GM03348 (cell line): Measurements from ENCODE around the gene ACKR2.

ENCODE experiments used
- DNase-seq: peaks from one replicate; pipeline ENCODE4 v3.0.0; 2012; ENCODE audit warnings: low spot score

ACKR2 gene

DNA sequence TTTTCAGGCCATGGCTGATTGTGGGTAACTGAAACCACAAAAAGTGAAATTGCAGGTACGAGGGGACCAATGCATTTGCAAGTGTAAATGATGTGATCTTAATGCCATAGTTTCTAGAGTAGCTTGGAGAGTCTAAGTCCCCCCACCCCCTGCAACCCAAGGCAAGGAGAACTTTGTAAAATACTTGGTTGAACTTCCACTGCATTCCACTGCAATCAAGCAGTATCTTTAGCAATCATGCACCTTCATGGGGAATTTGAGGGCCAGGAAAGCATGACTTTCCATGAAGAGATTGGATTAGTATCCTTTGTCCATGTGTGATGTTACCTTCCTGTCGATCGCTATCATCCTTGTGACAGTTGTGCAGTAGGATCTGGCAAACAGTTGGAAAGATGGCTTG lies 77.8 kb downstream of the ACKR2 start:
- DNase-seq, result no peak

DNA sequence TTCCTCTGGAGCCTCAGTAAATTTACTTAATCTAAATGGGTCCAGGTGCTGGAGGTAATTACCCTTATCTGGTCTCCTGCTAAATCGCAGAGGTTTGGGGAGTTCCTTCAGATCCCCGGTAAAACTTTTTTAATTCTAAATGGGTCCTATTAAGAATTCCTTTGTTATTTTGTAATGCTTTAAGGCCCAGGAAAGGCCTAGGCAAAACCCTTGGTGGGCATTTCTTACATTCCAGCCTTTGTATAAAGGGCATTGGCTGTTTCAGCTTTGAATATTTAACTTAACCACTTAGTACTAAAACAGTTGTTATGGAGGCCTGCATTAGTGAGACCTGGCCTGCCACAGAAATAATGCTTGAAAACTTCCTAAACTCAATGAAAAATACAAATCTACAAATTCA lies 81.8 kb downstream of the ACKR2 start:
- no peak for DNase-seq

DNA sequence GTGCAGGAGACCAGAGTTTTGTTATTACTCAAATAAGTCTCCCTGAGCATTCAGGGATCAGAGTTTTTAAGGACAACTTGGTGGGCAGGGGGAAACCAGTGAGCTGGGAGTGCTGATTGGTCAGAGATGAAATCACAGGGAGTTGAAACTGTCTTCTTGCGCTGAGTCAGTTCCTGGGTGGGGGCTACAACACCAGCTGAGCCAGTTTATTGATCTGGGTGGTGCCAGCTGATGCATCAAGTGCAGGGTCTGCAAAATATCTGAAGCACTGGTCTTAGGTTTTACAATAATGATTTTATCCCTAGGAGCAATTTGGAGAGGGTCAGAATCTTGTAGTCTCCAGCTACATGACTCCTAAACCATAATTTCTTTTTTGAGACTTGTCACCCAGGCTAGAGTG lies 82.9 kb downstream of the ACKR2 start:
- no peak for DNase-seq

DNA sequence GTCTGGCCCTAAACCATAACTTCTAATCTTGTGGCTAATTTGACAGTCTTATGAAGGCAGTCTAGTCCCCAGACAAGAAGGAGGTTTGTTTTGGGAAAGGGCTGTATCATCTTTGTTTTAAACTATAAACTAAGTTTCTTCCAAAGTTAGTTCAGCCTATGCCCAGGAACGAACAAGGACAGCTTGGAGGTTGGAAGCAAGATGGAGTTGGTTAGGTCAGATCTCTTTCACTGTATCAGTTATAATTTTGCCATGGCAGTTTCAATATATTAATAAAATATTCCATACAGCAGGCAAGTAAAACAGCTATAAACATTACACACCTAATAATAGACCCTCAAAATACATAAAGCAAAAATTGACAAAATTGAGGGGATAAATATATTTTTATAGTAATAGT lies 83.6 kb downstream of the ACKR2 start:
- DNase-seq, result no peak

DNA sequence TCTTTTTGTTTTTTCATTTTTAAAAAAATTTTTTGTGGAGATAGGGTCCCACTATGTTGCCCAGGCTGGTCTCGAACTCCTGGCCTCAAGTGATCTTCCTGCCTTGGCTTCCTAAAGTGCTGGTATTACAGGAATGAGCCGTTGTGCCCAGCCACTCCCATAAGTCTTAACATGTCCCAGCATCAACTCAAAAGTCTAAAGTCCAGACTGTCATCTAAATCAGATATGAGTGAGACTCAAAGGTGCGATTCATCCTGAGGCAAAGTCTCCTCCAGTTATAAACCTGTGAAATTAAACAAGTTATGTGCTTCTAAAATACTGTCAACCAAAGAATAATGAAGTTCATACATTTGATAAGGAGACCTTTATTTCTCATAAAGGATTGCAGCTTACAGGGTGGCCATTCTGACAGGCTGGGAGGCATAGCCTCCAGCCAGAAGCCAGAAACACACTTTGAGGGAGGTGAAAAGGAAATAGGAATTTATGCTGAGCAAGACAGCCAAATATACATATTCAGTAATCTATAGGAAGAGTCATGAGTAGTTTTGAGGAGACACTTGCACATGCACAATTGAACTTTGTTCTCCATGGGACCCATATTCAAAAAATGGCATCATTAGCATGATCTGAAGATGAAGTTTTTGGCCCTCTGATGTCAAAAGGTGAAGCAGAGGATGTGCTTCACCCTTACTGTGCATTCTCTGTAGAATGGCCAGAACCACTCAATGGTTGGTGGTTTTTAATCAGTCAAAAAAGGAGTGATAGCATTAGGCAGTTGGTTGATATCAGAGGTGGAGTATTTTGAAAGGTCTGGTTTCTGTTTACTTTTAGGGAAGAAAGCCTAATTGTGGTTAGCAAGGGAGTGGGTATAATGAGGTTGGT lies 85.7 kb downstream of the ACKR2 start:
- DNase-seq, result no peak

DNA sequence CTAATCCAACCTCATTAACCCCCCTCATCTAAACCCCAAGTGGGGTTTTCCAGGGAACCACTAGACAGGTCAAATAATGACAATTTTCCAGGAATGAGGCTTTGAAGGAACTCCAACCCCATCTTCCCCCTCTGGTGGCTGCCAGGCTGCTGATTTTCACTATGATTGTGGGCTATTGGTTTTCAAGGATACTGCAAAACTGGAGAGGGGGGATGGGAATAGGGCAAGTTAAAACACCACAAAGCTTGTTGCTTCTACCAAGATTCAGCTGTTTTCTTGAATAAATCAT lies 86.3 kb downstream of the ACKR2 start:
- DNase-seq, result no peak

DNA sequence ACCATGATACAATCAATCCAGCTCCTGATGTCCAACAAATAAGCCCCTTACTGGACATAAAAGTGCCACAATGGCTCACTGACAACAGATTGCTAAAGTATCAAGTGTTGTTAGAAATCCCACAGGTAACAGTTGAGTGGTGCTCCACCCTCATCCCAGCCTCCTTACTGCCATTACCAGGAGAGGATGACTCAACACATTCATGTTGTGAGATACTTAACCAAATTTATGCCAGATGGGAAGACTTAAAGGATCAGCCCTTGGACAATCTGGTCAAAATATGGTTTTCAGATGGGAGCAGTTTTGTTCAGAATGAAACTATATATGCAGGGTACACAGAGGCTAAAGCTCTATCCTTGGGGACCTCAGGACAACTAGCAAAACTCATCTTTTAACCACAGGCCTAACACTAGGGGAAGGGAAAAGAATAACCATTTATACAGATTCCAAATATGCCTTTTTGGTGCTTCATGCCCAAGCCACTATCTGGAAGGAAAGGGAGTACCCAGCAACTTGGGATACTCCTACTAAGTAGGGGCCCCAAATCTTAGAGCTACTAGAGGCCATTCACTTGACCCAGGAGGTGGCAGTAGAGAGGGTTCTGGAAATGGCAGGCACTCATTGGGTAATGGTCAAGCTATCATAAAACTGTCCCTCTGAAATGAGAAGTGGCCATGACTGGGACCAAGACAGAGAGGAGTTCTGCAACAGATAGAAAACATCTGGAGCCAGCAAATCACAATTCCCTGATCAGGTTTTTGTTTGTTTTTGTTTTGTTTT lies 89.8 kb downstream of the ACKR2 start:
- no peak for DNase-seq

DNA sequence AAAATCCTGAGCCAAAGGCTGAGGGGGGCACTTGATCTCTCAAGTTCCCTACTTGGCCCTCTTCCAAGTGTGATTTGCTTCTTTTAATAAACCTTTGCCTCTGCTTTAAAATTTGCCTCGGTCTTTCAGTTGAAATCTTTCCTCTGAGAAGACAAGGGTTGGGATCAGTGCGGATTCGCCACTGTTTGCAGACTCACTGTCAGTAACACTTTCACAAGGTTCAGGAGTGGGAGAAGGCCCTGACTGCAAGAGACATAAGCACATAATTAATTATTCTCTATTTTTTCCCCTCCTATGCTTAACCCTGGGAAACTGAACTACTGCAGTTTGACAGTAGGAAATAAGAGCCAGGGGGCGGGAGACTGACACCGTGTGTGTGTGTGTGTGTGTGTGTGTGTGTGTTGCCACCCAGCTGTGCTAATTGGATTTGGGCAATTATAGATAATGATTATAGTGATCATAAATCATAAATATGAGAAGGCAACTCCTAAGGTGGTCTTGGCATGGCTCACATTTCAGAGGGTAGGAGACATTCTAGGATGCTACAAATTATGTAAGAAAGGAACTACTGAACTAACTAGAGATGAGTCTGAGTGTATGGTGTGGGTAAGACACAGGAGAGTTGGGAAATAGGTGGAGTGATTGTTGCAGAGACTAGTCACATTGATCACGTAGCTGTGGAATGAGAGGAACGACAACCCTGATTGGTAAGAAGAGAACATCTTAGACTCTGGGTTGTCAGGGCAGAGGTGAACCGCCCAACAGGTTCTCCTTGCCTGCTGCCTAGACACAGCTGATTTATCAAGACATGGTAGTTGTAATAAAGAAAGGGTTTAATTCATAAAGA lies 91.2 kb downstream of the ACKR2 start:
- DNase-seq, result no peak

DNA sequence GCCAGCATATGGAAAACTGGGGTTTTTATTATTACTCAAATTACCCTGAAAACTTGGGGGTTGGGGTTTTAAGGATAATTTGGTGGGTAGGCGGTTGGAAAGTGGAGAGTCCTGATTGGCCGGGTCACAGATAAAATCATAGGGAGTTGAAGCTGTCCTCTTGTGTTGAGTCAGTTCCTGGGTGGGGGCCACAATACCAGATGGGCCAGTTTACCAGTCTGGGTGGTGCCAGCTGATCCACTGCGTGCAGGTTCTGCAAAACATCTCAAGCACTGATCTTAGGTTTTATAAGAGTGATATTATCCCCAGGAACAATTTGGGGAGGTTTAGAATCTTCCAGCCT lies 91.8 kb downstream of the ACKR2 start:
- no peak for DNase-seq

DNA sequence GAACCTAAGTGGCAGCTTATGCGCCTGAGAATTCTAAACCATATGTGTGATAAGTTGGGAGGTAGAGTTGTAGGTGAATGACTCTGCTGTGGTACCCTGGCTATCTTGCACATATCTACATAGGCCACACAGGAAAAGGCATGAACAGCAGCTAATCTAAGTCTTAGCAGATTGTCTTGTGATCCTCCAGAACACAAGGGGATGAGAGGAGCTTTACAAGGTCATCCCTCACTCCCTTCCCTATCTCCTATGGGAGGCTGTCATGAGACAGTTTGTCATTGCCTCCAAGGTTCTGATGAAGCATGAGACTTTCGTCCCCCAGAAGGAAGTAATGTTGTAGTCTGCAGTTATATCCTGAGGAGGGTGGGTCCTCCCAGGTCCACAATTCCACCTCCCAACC lies 93.0 kb downstream of the ACKR2 start:
- DNase-seq, result no peak

DNA sequence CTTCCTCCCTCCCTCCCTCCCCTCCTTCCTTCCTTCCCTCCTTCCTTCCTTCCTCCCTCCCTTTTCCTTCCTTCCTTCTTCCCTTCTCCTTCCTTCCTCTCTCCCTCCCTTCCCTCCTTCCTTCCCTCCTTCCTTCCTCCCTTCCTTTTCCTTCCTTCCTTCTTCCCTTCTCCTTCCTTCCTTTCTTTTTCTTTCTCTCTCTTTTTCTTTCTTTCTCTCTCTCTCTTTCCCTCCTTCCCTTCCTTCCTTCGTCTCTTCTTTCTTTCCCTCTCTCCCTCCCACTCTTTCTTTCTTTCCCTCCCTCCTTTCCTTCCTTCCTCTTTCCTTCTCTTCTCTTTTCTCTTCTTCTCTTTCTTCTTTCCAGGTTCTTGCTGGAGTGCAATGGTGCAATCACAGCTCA lies 94.8 kb downstream of the ACKR2 start:
- no peak for DNase-seq

DNA sequence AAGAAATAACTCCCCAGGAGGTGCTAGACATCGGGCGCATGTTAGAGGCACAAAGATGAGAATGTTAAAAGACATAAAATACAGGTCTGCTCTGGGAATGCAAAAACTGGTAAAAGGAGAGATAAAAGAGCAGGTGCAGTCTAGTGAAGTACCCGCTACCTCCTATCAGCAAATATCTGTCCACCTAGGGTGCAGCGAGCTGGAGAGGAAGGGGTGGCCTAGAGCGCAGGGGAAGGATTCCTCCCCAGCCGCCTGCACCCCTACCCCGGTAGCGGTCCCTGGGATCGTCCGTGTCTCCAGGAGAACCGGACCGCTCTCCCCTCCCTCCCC lies 96.5 kb downstream of the ACKR2 start:
- DNase-seq, result no peak

DNA sequence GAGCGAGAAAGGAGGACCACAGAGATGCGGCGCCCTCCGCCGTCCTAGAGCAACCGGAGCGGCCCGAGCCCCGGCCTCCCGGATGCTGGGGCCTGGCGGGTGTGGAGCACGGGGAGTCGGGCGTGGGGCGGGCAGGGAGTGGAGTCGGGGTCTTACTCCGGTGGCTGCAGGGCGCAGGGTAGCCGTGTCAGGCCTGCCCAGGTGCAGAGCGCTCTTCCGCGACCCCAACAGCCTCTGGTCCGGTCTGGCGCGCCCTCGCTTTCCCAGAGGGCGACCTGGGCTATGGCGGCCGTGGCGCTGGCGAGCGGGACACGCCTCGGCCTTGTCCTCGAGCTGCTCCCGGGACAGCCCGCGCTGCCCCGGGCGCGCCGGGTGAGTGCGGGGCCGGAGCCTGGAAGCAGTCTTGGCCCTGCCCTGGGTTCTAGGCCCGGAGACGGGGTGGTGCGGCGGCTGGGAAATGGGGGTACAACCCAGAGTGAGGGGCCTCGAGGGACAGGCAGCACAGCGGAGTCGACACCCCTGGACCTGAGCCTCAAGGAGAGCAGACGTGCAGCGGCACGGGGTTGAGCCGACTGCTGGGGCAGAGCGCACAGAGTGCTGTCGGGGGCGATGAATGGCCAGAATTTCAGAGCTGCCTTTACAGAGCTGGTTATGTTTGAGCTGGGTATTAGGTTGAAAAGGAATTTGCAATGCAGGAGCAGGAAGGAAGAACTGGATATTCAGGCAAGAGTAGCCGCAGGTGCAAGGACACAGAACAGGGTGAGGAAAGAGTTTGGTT lies 97.0 kb downstream of the ACKR2 start, which contains the start of gene ZNF662:
TSS of gene ZNF662 (plus strand) at position 73 of the 778 bp plus-strand sequence. CDS start 1,973 bp downstream, outside the sequence.
- DNase-seq, result peak; percentile 51

DNA sequence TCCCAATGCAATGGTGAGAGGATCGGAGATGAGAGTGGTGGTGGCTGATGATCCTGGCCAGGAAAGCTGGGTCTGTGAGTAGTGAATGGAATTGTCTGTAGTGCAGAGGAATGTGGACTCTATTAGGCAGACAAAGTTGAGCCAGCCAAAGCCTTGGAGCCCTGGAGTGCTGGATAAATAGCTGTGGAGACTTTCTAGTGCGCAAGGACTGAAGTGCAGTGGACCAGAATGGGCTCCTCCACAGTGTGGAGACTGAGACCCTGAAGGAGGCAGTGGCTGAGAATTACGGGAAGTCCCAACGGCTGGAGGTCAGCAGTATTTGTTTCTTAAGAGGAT lies 97.6 kb downstream of the ACKR2 start:
- peak; percentile 13 for DNase-seq

DNA sequence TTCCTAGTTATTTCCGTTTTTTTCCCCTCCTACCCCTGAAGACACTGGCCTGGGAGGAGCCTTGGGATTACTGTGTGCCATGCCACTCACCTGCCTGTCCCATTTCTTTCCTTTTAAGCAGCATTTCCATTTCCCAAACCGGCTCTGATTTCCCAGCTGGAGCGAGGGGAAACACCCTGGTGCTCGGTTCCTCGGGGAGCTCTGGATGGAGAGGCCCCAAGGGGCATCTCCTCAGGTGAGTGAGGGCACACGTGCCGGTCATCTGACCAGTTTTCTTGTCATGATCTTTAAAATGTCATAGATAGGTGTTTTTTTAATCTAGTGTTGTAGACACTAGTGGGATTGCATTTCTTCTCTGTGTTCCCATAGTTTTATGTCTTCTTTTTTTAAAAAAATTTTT lies 99.4 kb downstream of the ACKR2 start:
- DNase-seq, result no peak

DNA sequence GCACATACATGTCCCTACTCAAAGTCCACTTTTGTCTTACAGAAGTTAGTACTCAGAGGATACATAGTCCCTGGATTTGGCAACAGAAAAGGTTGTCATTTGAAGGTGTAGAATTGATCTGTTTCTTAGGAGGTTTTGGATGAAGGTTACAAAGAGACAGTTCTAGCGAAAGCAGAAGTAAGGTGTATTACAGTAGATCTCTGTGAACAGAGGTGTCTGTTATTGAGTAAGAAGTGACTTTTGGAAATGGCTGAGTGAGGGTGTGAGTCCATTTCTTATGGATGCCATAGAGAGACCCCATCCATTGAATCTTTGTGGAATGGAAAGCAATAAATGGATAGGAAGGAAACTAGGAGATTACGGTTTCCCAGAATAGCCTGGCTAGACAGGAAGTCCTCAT lies 102.3 kb downstream of the ACKR2 start:
- no peak for DNase-seq

DNA sequence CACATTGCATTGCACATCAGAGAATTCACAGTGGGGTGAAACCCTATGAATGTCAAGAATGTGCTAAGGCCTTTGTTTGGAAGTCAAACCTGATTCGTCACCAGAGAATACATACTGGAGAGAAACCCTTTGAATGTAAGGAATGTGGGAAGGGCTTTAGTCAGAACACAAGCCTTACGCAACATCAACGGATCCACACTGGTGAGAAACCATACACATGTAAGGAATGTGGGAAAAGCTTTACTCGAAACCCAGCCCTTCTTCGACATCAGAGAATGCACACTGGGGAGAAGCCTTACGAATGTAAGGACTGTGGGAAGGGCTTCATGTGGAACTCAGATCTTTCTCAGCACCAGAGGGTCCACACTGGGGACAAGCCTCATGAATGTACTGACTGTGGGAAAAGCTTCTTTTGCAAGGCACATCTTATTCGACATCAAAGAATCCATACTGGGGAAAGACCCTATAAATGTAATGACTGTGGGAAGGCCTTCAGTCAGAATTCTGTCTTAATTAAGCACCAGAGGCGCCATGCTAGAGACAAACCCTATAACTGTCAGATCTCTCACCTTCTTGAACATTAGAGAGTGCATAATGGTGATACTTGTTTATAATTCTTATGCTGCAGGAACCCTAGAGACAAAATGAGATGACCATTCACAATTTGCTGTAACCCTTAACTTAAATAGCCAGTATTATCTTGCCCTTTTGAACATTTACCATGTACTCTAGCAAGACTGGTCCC lies 105.7 kb downstream of the ACKR2 start:
- DNase-seq, result no peak
